Naive thymus-derived CD4-positive, alpha-beta T cell (primary cell): ENCODE measurements around the gene IGF2R. TPM values are rescaled to one million over a fixed set of nuclear protein-coding genes. Genes with fewer than 3 reads are reported as not detected.

Source experiments
- ATAC-seq: fragments of 150-1000 bp; cut with Tn5 transposase; 2 replicates; pipeline ENCODE4 v1.10.0; 2021; ENCODE audit warnings: mild to moderate bottlenecking, moderate library complexity
- CTCF ChIA-PET: fragments of 350-600 bp; sonication (Branson Sonifier 250); formaldehyde crosslinking; loops from one replicate; lab custom pipeline; 2021; ENCODE audit warnings: antibody characterized with exemption; lab: Charles Lee
- POLR2A ChIA-PET: fragments of 350-600 bp; sonication (Branson Sonifier 250); formaldehyde crosslinking; loops from one replicate; lab custom pipeline; 2021; ENCODE audit warnings: antibody characterized with exemption, inconsistent platforms; lab: Charles Lee
- DNase-seq, 9 donors: peaks; one replicate each; pipeline versions ENCODE4 v3.0.0 to v3.0.0-alpha.2; 2020 to 2022; ENCODE audit warnings: mixed read lengths in 1 of 9
- H3K27ac ChIP-seq: one replicate; pipeline ENCODE4 v1.7.0; 2013; ENCODE audit warnings: mild to moderate bottlenecking, low read depth, low read length, moderate library complexity
- H3K27me3 ChIP-seq, 2 donors: one replicate each; pipeline ENCODE4 v1.7.0; 2013; ENCODE audit warnings: low read length in 2 of 2, mild to moderate bottlenecking in 2 of 2, moderate library complexity in 2 of 2; ENCODE audit not compliant: control insufficient read depth in 2 of 2, insufficient read depth in 2 of 2
- H3K36me3 ChIP-seq, 3 experiments: 1 replicate in 2 of 3; 2 replicates in 1 of 3; pipeline ENCODE4 v1.7.0; 2013; ENCODE audit warnings: low read length in 3 of 3, mild to moderate bottlenecking in 3 of 3, moderate library complexity in 1 of 3; ENCODE audit not compliant: insufficient read depth in 3 of 3, control insufficient read depth in 2 of 3
- H3K4me1 ChIP-seq, 2 donors: one replicate each; pipeline ENCODE4 v1.7.0; 2013; ENCODE audit warnings: low read length in 2 of 2, mild to moderate bottlenecking in 2 of 2, moderate library complexity in 1 of 2; ENCODE audit not compliant: control insufficient read depth in 2 of 2, insufficient read depth in 2 of 2
- H3K4me3 ChIP-seq: 2 replicates; pipeline ENCODE4 v1.7.0; 2013; ENCODE audit warnings: mild to moderate bottlenecking, low read length
- H3K9me3 ChIP-seq, 3 experiments: 1 replicate in 2 of 3; 2 replicates in 1 of 3; pipeline ENCODE4 v1.7.0; 2013; ENCODE audit warnings: low read length in 3 of 3; ENCODE audit not compliant: control insufficient read depth in 2 of 3
- H3K27ac Mint-ChIP-seq, 9 donors: one replicate each; pipeline ENCODE4 v1.8.0; 2020 to 2022; ENCODE audit warnings: mixed read lengths in 9 of 9, mild to moderate bottlenecking in 8 of 9, moderate library complexity in 5 of 9, inconsistent platforms in 2 of 9
- H3K27me3 Mint-ChIP-seq, 5 donors: one replicate each; pipeline ENCODE4 v1.8.0; 2021 to 2022; ENCODE audit warnings: mixed read lengths in 5 of 5, mild to moderate bottlenecking in 1 of 5
- H3K36me3 Mint-ChIP-seq, 5 donors: one replicate each; pipeline ENCODE4 v1.8.0; 2020 to 2022; ENCODE audit warnings: mixed read lengths in 5 of 5, mild to moderate bottlenecking in 3 of 5, inconsistent platforms in 1 of 5
- H3K4me1 Mint-ChIP-seq, 7 donors: one replicate each; pipeline ENCODE4 v1.8.0; 2020 to 2022; ENCODE audit warnings: mixed read lengths in 7 of 7, mild to moderate bottlenecking in 3 of 7, inconsistent platforms in 1 of 7
- H3K4me3 Mint-ChIP-seq, 10 donors: one replicate each; pipeline ENCODE4 v1.8.0; 2020 to 2022; ENCODE audit warnings: mild to moderate bottlenecking in 10 of 10, mixed read lengths in 10 of 10, moderate library complexity in 6 of 10, inconsistent platforms in 2 of 10
- H3K9me3 Mint-ChIP-seq, 11 donors: one replicate each; pipeline ENCODE4 v1.8.0; 2020 to 2022; ENCODE audit warnings: mixed read lengths in 11 of 11, mild to moderate bottlenecking in 4 of 11, inconsistent platforms in 1 of 11, moderate library complexity in 1 of 11
- intact Hi-C, 2 donors: fragments of 100-400 bp; cut with micrococcal nuclease; formaldehyde crosslinking; loops; one replicate each; pipeline ENCODE4 v1.15.1; 2023
- polyA plus RNA-seq, 2 donors: library from polyadenylated mRNA; unstranded; fragments of 300-500 nt; fragmentation: Illumina TruSeq; gene quantifications; one replicate each; pipeline ENCODE4 v1.2.3, GENCODE V29; 2021
- total RNA-seq, 6 experiments: library from RNA in 5 of 6; stranded (reverse) in 5 of 6; gene quantifications; 1 replicate in 5 of 6; 2 replicates in 1 of 6; pipeline ENCODE4 v1.2.3 and lab custom pipeline; 2021 to 2026

Gene IGF2R
- total and polyA plus RNA-seq, 7 experiments from 2014 or later, result 8.7 to 79.2 (median 70.4) TPM

DNA sequence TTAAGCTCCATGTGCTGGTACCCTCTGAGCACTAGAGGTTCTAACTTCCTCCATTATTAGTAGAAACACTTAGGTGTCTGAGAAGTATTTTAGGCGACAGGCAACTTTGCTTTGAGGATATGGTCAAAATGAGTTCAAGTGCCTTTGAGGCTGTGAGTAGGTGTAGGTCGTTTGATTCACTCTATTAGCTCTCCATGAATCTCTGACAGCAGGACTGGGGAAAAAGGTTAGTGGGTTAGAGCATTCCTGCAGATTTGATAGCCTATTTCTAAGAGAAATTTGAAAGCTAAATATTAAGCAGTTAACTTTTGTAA is 45.9 kb downstream of the IGF2R start:
- Histone ChIP-seq H3K36me3 (peaks cover 0 to 17% (median 9%) of the 10 kb centered on the region in 3 experiments), H3K4me3 (no peak overlapping the region), H3K27ac (peak overlapping the region; percentile 52), H3K9me3 (no peaks in the 10 kb centered on the region), H3K4me1 (peaks cover 33 to 39% of the 10 kb centered on the region in 2 donors), H3K27me3 (no peaks in the 10 kb centered on the region)
- Mint-ChIP-seq H3K4me3 (peak overlapping the region in 9 of 10 donors; percentile 50 to 86 (median 75)), H3K4me1 (peaks cover 49 to 79% (median 72%) of the 10 kb centered on the region in 7 donors), H3K9me3 (peaks cover 0 to 2% (median 0%) of the 10 kb centered on the region in 11 donors), H3K27ac (peak overlapping the region; percentile 82 to 96 (median 89)), H3K36me3 (peaks cover 8 to 64% (median 39%) of the 10 kb centered on the region in 5 donors), H3K27me3 (no peaks in the 10 kb centered on the region)
- ATAC-seq (no peak), DNase-seq (no peak)
- intact Hi-C loops, result loop anchor here in 1 of 2 donors (1.0 to 5.0 kb wide), 3 partner anchors 32 to 323 kb away; partner anchors contain the start of gene SOD2
- ChIA-PET CTCF (interaction anchor here (0.7 to 1.0 kb wide), 2 partner anchors 9 to 1326 kb away, joined by 3 to 5 read pairs; no protein-coding TSS in a partner anchor), POLR2A (interaction anchor here (0.6 to 2.3 kb wide), 8 partner anchors 8 to 321 kb away, joined by 3 to 13 read pairs (median 5); partner anchors contain the start of genes IGF2R, MRPL18 and TCP1)

DNA sequence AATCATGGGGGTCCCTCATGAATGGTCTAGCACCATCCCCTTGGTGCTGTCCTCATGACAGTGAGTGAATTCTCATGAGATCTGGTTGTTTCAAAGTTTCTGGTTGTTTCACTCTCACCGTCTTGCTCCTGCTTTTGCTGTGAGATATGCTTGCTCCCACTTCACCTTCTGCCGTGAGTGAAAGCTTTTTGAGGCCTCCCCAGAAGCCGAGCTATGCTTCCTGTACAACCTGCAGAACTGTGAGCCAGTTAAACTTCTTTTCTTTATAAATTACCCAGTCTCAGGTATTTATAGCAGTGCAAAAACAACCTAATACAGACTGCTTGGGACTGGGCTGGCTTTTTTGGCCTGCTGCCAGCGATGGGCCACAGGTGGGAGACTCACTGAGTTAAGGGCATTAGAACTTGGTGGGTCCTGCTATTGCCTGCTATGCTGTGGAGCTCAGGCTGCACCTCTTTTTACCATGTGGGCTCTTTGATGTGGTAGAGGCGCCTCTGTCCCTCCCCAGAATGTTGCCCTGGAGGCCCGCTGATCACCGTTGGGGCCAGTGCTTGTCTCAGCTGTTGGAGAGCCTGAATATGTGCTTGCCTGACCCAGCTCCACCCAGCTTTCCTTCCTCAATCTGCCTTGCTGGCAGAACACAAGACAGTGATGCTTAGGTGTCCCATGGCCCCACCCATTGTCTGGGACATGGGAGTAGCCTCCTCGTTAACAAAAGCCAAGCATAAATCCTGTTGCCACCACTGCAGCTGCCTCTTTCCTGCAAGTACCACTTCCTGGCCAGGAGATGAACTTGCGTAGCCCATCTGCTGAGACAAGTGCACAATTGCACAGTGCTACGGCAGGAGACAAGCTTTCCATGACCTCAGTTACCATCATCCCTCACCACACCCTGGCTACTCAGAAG is 47.1 kb downstream of the IGF2R start:
- peaks cover 0 to 3% (median 0%) of the 10 kb centered on the region in 11 donors for H3K9me3 Mint-ChIP-seq
- Histone ChIP-seq H3K9me3 (no peaks in the 10 kb centered on the region), H3K36me3 (peaks cover 0 to 7% (median 6%) of the 10 kb centered on the region in 3 experiments), H3K4me3 (peak overlapping the region; percentile 35), H3K27me3 (no peaks in the 10 kb centered on the region), H3K4me1 (peaks cover 33 to 39% of the 10 kb centered on the region in 2 donors), H3K27ac (peak overlapping the region; percentile 52)
- no peaks in the 10 kb centered on the region for H3K27me3 Mint-ChIP-seq
- peaks cover 3 to 62% (median 28%) of the 10 kb centered on the region in 5 donors for H3K36me3 Mint-ChIP-seq
- ATAC-seq (peak; percentile 66), DNase-seq (peak in 8 of 9 donors; percentile 23 to 54 (median 46))
- POLR2A ChIA-PET, result interaction anchor here (0.6 to 2.3 kb wide), 14 partner anchors 17 to 998 kb away, joined by 3 to 11 read pairs (median 3); partner anchors contain the start of genes IGF2R, MRPL18, TCP1 and WTAP
- H3K4me1 Mint-ChIP-seq, result peaks cover 48 to 74% (median 72%) of the 10 kb centered on the region in 7 donors
- peak overlapping the region; percentile 73 to 96 (median 89) for H3K27ac Mint-ChIP-seq
- CTCF ChIA-PET, result interaction anchor here (0.7 to 1.2 kb wide), 3 partner anchors 14 to 1731 kb away, joined by 3 read pairs; no protein-coding TSS in a partner anchor
- intact Hi-C loops, result loop anchor here (1.0 to 5.0 kb wide), 10 partner anchors 13 to 447 kb away; partner anchors contain the start of genes SOD2 (in 1 of the 2) and TCP1 (in 1 of the 2)
- H3K4me3 Mint-ChIP-seq, result peak overlapping the region; percentile 60 to 86 (median 78)

DNA sequence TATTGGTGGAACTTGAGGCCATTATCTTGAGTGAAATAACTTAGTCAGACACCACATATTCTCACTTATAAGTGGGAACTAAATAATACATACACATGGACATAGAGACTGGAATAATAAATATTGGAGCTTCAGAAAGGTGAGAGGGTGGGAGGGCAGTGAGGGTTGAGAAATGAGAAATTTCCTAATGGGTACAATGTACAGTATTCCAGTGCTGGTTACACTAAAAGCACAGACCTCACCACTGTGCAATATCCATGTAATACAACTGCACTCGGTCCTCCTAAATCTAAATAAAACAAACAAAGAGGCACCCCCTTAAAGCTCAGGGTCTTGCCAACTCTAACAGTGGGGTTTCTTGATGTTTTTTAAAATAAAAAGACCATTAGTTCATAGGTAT is 53.2 kb downstream of the IGF2R start:
- no peak for DNase-seq
- Histone ChIP-seq H3K4me1 (no peaks in the 10 kb centered on the region), H3K4me3 (no peak overlapping the region), H3K27me3 (no peaks in the 10 kb centered on the region), H3K36me3 (peaks cover 0 to 32% (median 0%) of the 10 kb centered on the region in 3 experiments), H3K27ac (no peak overlapping the region), H3K9me3 (no peaks in the 10 kb centered on the region)
- Mint-ChIP-seq H3K36me3 (peaks cover under 1 to 43% (median 9%) of the 10 kb centered on the region in 5 donors), H3K4me1 (peaks cover 1 to 40% (median 19%) of the 10 kb centered on the region in 7 donors), H3K4me3 (no peak overlapping the region), H3K9me3 (peaks cover 0 to 3% (median 0%) of the 10 kb centered on the region in 11 donors), H3K27me3 (no peaks in the 10 kb centered on the region), H3K27ac (peak overlapping the region in 2 of 9 donors; percentile 26 to 39)
- ATAC-seq, result no peak
- ChIA-PET POLR2A (no interaction called here), CTCF (no interaction called here)
- intact Hi-C loops, result no loop called here

DNA sequence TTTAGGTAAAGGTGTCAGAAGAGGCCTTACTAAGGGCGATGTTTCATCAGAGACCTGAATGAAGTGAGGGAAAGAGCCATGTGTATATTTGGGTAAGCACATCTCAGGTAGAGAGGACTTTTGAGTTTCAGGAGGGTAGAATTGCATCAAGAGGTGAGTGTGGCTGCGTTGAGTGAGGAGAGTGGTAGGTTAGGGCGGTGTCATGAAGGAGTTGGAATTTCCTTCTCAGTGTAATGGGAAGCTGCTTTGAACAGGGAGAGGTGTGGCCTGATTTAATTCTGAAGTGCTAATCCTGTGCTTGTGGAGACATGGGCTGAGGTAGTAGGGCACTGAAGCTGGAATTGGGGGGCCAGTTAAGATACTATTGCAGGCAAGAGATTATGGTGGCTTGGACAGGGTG is 53.9 kb downstream of the IGF2R start:
- no peak overlapping the region for H3K4me3 Mint-ChIP-seq
- no peaks in the 10 kb centered on the region for H3K27me3 ChIP-seq
- peaks cover 0 to 3% (median 0%) of the 10 kb centered on the region in 11 donors for H3K9me3 Mint-ChIP-seq
- CTCF ChIA-PET, result interaction anchor here (0.6 kb wide), 1 partner anchor 263 kb away, joined by 3 read pairs; no protein-coding TSS in a partner anchor
- no peak overlapping the region for H3K27ac ChIP-seq
- no peaks in the 10 kb centered on the region for H3K27me3 Mint-ChIP-seq
- H3K4me1 Mint-ChIP-seq, result peaks cover 0 to 39% (median 16%) of the 10 kb centered on the region in 7 donors
- DNase-seq, result no peak
- no peak overlapping the region for H3K27ac Mint-ChIP-seq
- peaks cover 7 to 42% (median 10%) of the 10 kb centered on the region in 5 donors for H3K36me3 Mint-ChIP-seq
- no peak overlapping the region for H3K4me3 ChIP-seq
- peaks cover 0 to 39% (median 0%) of the 10 kb centered on the region in 3 experiments for H3K36me3 ChIP-seq
- no peak for ATAC-seq
- no peaks in the 10 kb centered on the region for H3K9me3 ChIP-seq
- intact Hi-C loops, result no loop called here
- H3K4me1 ChIP-seq, result no peaks in the 10 kb centered on the region
- POLR2A ChIA-PET, result interaction anchor here (0.6 to 0.7 kb wide), 2 partner anchors 26 to 35 kb away, joined by 3 read pairs; no protein-coding TSS in a partner anchor

DNA sequence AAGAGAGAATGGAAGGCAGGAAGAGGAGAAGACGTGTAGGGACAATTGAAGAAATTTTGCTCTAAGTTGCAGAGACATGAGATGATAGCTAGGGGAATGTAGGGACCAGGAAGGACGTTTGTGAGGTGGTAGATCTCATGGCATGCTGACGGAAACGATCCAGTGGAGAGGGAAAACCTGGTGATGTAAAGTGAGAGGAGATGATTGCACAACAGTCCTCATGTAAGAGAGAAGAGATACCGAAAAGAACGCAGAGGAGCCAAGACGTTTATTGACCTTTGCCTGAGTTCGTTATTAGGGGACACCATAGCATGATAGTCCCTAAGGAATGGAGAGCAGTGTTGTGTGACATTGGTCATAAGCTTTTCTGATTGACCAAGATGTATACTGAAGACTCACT is 55.3 kb downstream of the IGF2R start:
- DNase-seq, result no peak
- no peaks in the 10 kb centered on the region for H3K9me3 ChIP-seq
- Mint-ChIP-seq H3K4me1 (peaks cover 1 to 37% (median 11%) of the 10 kb centered on the region in 7 donors), H3K4me3 (no peak overlapping the region), H3K27me3 (no peaks in the 10 kb centered on the region), H3K9me3 (peaks cover 0 to 3% (median 0%) of the 10 kb centered on the region in 11 donors), H3K36me3 (peaks cover 7 to 38% (median 10%) of the 10 kb centered on the region in 5 donors), H3K27ac (no peak overlapping the region)
- POLR2A ChIA-PET, result no interaction called here
- H3K36me3 ChIP-seq, result peaks cover 0 to 46% (median 0%) of the 10 kb centered on the region in 3 experiments
- no peaks in the 10 kb centered on the region for H3K4me1 ChIP-seq
- no peak overlapping the region for H3K4me3 ChIP-seq
- no peak overlapping the region for H3K27ac ChIP-seq
- no peaks in the 10 kb centered on the region for H3K27me3 ChIP-seq
- intact Hi-C loops, result no loop called here
- CTCF ChIA-PET, result interaction anchor here (1.0 kb wide), 1 partner anchor 10 kb away, joined by 3 read pairs; no protein-coding TSS in a partner anchor
- no peak for ATAC-seq

DNA sequence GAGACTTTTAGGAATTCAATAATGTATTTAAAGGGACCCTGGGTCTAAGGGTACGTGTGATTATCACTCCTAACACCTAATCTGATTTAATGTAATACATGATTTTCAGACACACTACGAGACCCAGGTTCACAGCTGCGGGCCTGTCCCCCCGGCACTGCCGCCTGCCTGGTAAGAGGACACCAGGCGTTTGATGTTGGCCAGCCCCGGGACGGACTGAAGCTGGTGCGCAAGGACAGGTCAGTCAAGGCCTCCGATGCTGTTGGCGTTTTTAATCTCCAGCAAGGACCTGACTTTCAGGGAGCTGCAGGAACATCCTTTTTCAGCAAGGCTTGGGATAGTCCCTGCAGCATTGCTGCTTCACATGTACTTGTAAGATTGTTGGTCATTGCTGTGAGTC is 58.2 kb downstream of the IGF2R start:
- Mint-ChIP-seq H3K36me3 (peaks cover 13 to 44% (median 21%) of the 10 kb centered on the region in 5 donors), H3K9me3 (no peaks in the 10 kb centered on the region), H3K27me3 (no peaks in the 10 kb centered on the region), H3K4me1 (peaks cover 1 to 37% (median 12%) of the 10 kb centered on the region in 7 donors), H3K27ac (peak overlapping the region in 1 of 9 donors; percentile 24), H3K4me3 (no peak overlapping the region)
- Histone ChIP-seq H3K27ac (no peak overlapping the region), H3K4me1 (no peaks in the 10 kb centered on the region), H3K4me3 (no peak overlapping the region), H3K36me3 (peaks cover 0 to 72% (median 0%) of the 10 kb centered on the region in 3 experiments), H3K9me3 (no peaks in the 10 kb centered on the region), H3K27me3 (no peaks in the 10 kb centered on the region)
- intact Hi-C loops, result no loop called here
- ATAC-seq (no peak), DNase-seq (no peak)
- ChIA-PET POLR2A (no interaction called here), CTCF (no interaction called here)
